ENCODE data around the gene RPS19.
A peak's percentile ranks its signal among the peaks of the same experiment; 100 is the strongest.

The RPS19 gene

DNA sequence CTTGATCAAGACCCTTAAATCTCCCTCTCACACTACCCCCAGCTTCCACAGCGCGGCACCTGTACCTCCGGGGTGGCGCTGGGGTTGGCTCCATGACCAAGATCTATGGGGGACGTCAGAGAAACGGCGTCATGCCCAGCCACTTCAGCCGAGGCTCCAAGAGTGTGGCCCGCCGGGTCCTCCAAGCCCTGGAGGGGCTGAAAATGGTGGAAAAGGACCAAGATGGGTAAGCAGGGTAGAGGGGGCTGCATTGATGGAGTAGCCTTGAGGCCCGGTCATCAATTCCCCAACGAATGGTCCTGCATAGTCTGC is 8.9 kb downstream of the RPS19 start:
- Histone ChIP-seq H4K20me1 (ENCODE audit: control insufficient read depth, insufficient read depth, low read depth, low read length) (peaks cover 14% of the 10 kb centered on the region; the same call in 1 of the 2 replicates), H3K9me2 (replicated peaks; ENCODE audit: control insufficient read depth, low read length) (no peaks in the 10 kb centered on the region), H3K27me3 (ENCODE audit: control insufficient read depth, low read length) (no peaks in the 10 kb centered on the region), H3F3A (ENCODE audit: control insufficient read depth, insufficient read depth) (peaks cover 87% of the 10 kb centered on the region), H3K27ac (ENCODE audit: low read depth, low read length) (peak overlapping the region; percentile 99), H3K4me1 (ENCODE audit: control insufficient read depth, low read length) (peaks cover 98% of the 10 kb centered on the region), H3K4me2 (ENCODE audit: low read length) (peak overlapping the region; percentile 59), H3K79me2 (ENCODE audit: control insufficient read depth, low read length) (peaks cover 50% of the 10 kb centered on the region), H3K36me3 (ENCODE audit: control insufficient read depth, low read length) (peaks cover 89% of the 10 kb centered on the region), H3K9me3 (ENCODE audit: control insufficient read depth, insufficient read depth, low read length) (no peaks in the 10 kb centered on the region), H3K4me3 (ENCODE audit: low read length) (peak overlapping the region; percentile 29; the same call in 1 of the 2 replicates)
- TF ChIP-seq, protein P1, sequence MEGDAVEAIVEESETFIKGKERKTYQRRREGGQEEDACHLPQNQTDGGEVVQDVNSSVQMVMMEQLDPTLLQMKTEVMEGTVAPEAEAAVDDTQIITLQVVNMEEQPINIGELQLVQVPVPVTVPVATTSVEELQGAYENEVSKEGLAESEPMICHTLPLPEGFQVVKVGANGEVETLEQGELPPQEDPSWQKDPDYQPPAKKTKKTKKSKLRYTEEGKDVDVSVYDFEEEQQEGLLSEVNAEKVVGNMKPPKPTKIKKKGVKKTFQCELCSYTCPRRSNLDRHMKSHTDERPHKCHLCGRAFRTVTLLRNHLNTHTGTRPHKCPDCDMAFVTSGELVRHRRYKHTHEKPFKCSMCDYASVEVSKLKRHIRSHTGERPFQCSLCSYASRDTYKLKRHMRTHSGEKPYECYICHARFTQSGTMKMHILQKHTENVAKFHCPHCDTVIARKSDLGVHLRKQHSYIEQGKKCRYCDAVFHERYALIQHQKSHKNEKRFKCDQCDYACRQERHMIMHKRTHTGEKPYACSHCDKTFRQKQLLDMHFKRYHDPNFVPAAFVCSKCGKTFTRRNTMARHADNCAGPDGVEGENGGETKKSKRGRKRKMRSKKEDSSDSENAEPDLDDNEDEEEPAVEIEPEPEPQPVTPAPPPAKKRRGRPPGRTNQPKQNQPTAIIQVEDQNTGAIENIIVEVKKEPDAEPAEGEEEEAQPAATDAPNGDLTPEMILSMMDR (IDR thresholded peaks at IDR 0.05; ENCODE audit: low read depth, low read length, poor library complexity, severe bottlenecking), result no peak
- TF ChIP-seq EZH2phosphoT487 (IDR thresholded peaks at IDR 0.05; ENCODE audit: borderline replicate concordance, low read length), result no peak

DNA sequence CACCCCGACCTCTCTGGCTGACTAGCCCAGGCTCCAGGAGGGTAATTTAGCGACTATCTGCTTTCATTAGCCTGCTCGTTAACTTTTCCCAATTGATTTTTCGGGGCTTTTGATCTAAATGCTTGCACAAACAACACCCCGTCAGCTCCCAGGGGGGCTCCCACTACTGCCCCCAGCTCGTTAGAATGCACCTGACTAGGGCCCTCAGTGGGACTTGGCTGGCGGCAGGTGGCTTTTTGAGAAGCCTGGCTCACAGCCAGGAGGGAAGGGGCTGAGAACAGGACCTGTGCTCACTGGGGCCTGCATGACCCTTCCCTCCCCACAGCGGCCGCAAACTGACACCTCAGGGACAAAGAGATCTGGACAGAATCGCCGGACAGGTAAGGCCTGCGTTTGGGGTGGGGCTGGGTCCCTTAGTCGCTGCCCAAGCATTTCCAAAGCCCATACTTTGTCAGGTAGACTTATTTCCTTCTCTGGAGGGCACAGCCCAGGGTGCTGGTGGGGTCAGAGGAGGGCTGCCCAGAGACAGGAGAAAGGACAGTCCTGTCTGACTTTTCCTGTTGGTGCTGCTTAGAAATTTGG is 9.4 kb downstream of the RPS19 start:
- H3K4me3 ChIP-seq (ENCODE audit: low read length), result peak overlapping the region; percentile 29; the same call in 1 of the 2 replicates
- H3K79me2 ChIP-seq (ENCODE audit: control insufficient read depth, low read length), result peaks cover 44% of the 10 kb centered on the region
- H4K20me1 ChIP-seq (ENCODE audit: control insufficient read depth, insufficient read depth, low read depth, low read length), result peaks cover 8% of the 10 kb centered on the region; the same call in 1 of the 2 replicates
- peak overlapping the region; percentile 99 for H3K27ac ChIP-seq (ENCODE audit: low read depth, low read length)
- peaks cover 98% of the 10 kb centered on the region for H3K4me1 ChIP-seq (ENCODE audit: control insufficient read depth, low read length)
- TF ChIP-seq, protein P1 (IDR thresholded peaks at IDR 0.05; ENCODE audit: low read depth, low read length, poor library complexity, severe bottlenecking), result no peak
- no peak for TF ChIP-seq EZH2phosphoT487 (IDR thresholded peaks at IDR 0.05; ENCODE audit: borderline replicate concordance, low read length)
- peaks cover 84% of the 10 kb centered on the region for H3K36me3 ChIP-seq (ENCODE audit: control insufficient read depth, low read length)
- no peaks in the 10 kb centered on the region for H3K9me3 ChIP-seq (ENCODE audit: control insufficient read depth, insufficient read depth, low read length)
- H3K9me2 ChIP-seq (replicated peaks; ENCODE audit: control insufficient read depth, low read length), result no peaks in the 10 kb centered on the region
- peaks cover 83% of the 10 kb centered on the region for H3F3A ChIP-seq (ENCODE audit: control insufficient read depth, insufficient read depth)
- peak overlapping the region; percentile 59 for H3K4me2 ChIP-seq (ENCODE audit: low read length)
- H3K27me3 ChIP-seq (ENCODE audit: control insufficient read depth, low read length), result no peaks in the 10 kb centered on the region

DNA sequence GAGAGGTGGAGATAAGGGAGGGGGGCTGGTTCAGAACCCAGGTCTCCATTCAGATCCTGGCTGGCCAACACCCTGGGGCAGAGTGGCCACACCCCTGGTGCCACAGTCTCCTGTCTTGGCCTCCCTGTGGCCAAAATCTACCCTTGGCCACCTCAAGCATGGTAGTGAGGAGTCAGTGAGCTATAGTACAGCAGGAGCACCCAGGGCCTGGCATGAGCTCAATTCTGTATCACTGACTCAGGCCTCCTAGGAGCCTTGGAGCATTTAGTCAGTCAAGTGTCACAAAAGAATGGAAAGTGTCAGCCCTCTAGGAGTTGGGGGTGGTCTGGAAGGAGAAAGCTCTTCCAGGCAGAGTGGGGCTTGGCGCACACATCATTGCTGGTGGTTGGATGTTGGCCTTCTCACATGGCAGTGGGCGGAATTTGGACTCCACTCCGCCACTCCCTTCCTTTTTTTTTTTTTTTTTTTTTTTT is 10.4 kb downstream of the RPS19 start:
- H3F3A ChIP-seq (ENCODE audit: control insufficient read depth, insufficient read depth), result peaks cover 79% of the 10 kb centered on the region
- H3K9me2 ChIP-seq (replicated peaks; ENCODE audit: control insufficient read depth, low read length), result no peaks in the 10 kb centered on the region
- peak overlapping the region; percentile 99 for H3K27ac ChIP-seq (ENCODE audit: low read depth, low read length)
- H3K79me2 ChIP-seq (ENCODE audit: control insufficient read depth, low read length), result peaks cover 35% of the 10 kb centered on the region
- peaks cover 74% of the 10 kb centered on the region for H3K36me3 ChIP-seq (ENCODE audit: control insufficient read depth, low read length)
- TF ChIP-seq EZH2phosphoT487 (IDR thresholded peaks at IDR 0.05; ENCODE audit: borderline replicate concordance, low read length), result no peak
- TF ChIP-seq, protein P1 (IDR thresholded peaks at IDR 0.05; ENCODE audit: low read depth, low read length, poor library complexity, severe bottlenecking), result no peak
- peaks cover 96% of the 10 kb centered on the region for H3K4me1 ChIP-seq (ENCODE audit: control insufficient read depth, low read length)
- H3K4me2 ChIP-seq (ENCODE audit: low read length), result peak overlapping the region; percentile 59
- no peaks in the 10 kb centered on the region for H3K27me3 ChIP-seq (ENCODE audit: control insufficient read depth, low read length)
- H4K20me1 ChIP-seq (ENCODE audit: control insufficient read depth, insufficient read depth, low read depth, low read length), result 0 out of 2 replicates have a peak, but pooled peaks cover 5% of the 10 kb centered on the region
- peak overlapping the region; percentile 28; the same call in 1 of the 2 replicates for H3K4me3 ChIP-seq (ENCODE audit: low read length)
- H3K9me3 ChIP-seq (ENCODE audit: control insufficient read depth, insufficient read depth, low read length), result no peaks in the 10 kb centered on the region

Data from DOHH2 (cell line).